Activated T-cell treated with anti-CD3 and anti-CD28 coated beads, Interleukin-2, amount 50 U/mL, for 1 hour (primary cell): Measurements from ENCODE around the gene SNRNP70.
"Not testable (repeated sequence)": the region's sequence is repeated elsewhere in the genome, so short reads cannot be mapped to it uniquely, and the experiment has no call there.

Experiments
- DNase-seq: peaks from one replicate; pipeline ENCODE4 v3.0.0-alpha.2; 2020

The SNRNP70 gene, protein sequence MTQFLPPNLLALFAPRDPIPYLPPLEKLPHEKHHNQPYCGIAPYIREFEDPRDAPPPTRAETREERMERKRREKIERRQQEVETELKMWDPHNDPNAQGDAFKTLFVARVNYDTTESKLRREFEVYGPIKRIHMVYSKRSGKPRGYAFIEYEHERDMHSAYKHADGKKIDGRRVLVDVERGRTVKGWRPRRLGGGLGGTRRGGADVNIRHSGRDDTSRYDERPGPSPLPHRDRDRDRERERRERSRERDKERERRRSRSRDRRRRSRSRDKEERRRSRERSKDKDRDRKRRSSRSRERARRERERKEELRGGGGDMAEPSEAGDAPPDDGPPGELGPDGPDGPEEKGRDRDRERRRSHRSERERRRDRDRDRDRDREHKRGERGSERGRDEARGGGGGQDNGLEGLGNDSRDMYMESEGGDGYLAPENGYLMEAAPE

GRCh38 chr19:49085020-49085867 is at the start of gene SNRNP70:
Gene SNRNP70, plus strand, starts transcription at chr19:49085451. Its CDS starts 964 bp downstream, at chr19:49086415.
- peak; percentile 98 for DNase-seq

- DNase-seq: peak; percentile 61
These were observed 48.4 kb upstream of the SNRNP70 start, which contains the start of gene CGB1 for GRCh38 chr19:49036815-49037214. Gene CGB1, minus strand, starts transcription at chr19:49036895. Its CDS starts 184 bp downstream, at chr19:49036711.

DNA sequence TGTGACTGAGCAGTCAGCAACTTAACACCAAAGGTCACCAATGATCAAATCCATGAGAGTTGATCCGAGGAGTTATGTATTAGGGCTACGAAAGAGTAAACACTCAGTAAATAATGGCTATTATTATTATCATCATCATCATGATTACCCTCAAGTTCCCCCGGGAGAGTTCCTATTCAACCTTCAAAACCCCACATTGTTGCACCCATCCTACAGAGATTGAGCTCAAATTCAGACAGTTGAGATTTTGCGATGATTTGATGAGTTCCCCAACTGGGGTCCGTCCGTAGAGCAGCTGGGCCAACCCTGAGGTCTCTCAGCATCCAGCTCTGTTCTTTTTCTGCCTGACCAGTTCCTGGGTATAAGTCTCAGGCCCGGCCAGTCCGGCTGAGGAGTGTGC is 47.1 kb upstream of the SNRNP70 start:
- DNase-seq: not testable (repeated sequence)

- DNase-seq: not testable (repeated sequence)
These were observed 46.5 kb upstream of the SNRNP70 start for GRCh38 chr19:49038557-49039276.

- DNase-seq: not testable (repeated sequence)
These were observed 45.5 kb upstream of the SNRNP70 start for GRCh38 chr19:49039736-49040135.

- no peak for DNase-seq
These were observed 43.1 kb upstream of the SNRNP70 start for GRCh38 chr19:49042177-49042576.

- DNase-seq: not testable (repeated sequence)
These were observed 42.6 kb upstream of the SNRNP70 start for GRCh38 chr19:49042666-49043065.

- DNase-seq: not testable (repeated sequence)
These were observed 41.7 kb upstream of the SNRNP70 start, which contains the start of gene CGB5 for GRCh38 chr19:49043548-49043947. Gene CGB5, plus strand, starts transcription at chr19:49043848. Its CDS starts 362 bp downstream, at chr19:49044210.

DNA sequence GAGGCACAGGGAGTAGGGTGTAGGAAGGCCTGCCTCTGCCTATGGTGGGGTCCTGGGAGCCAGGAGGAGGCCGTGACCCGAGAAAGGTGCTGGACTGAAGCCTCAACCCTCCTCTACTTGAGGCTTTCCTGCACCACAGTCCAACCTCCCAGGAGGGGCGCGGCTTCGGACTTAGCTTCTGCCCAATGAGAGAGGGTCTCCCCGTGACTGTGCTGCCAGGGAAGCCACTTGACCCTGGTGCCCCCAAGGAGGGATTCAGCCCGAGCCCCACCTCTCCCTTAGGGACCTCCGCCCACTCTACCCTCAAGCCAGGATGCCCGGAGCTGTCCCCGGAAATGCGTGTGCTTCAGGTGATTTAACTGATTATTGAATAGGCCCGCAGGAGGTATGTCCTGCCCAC is 36.2 kb upstream of the SNRNP70 start, which contains the start of gene CGB8:
Gene CGB8, minus strand, starts transcription at position 101 of the 400 bp plus-strand sequence. CDS start 372 bp downstream, outside the sequence.
- not testable (repeated sequence) for DNase-seq

GRCh38 chr19:49049834-49050233 is 35.4 kb upstream of the SNRNP70 start:
- not testable (repeated sequence) for DNase-seq

- not testable (repeated sequence) for DNase-seq
These were observed 34.7 kb upstream of the SNRNP70 start for GRCh38 chr19:49050376-49051033.

DNA sequence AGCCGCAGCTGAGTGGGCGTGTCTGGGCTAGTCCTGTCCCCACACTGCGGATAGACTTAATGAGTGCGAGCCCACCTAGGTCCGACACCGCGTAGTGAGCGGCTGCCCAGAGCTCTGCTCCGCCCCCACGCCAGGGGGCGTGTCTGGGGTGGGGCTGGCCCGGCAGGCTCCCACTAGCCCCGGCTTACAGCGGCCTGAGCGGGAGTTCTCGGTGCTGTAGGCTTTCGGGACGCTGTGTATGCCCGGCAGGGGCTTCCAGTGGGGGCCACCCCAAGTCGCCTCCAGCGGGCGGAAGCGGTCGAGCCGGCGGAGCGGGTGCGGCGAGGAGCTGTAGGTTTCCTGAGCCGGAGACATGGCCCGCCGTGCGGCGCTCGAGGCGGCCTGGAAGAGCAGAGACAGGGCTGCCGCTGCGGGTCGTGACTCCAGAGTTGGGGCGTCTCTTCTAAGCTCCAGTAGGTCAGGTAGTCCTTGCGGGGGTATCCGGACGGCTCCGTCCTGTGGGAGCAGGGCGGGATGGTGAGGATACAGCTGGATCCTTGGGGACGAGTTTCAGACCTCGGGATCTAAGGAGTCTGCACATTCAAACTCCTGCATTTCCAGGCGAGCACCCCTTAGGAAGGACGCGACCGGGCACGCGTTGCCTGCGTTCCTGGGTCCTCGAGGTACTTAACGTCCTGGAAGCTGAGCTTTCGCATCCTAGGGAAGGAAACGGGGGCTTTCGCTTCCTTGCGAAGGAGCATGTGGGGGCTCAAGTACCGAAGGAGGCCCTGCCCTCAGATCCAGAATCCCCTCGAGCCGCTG is 28.9 kb upstream of the SNRNP70 start:
- DNase-seq: peak; percentile 68

GRCh38 chr19:49056902-49057596 is 28.2 kb upstream of the SNRNP70 start:
- peak; percentile 31 for DNase-seq

- DNase-seq: peak; percentile 55
These were observed 27.5 kb upstream of the SNRNP70 start, which contains the start of gene CGB7 for GRCh38 chr19:49057636-49058234. Gene CGB7, minus strand, starts transcription at chr19:49057749. Its CDS starts 2,374 bp downstream, at chr19:49055375.

DNA sequence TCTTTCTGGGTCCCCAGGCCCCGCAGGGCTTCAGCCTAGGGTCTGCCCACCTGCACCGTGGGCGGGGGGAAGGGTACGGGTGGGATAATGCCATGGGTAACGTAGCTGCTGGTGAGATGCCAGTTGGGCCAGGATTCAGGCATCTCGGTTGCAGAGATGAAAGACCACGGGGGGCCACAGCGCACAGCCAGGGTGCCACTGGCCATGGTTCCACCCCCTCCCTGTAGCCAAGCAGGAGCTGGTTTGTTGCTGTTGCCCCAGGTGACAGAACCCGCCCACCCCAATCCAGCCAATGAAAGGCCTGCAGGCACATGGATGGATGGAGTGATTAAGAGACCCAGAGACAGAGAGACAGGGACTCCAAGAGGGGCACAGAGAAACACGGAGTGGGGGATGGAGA is 26.7 kb upstream of the SNRNP70 start:
- no peak for DNase-seq

GRCh38 chr19:49059053-49059452 is 26.2 kb upstream of the SNRNP70 start:
- no peak for DNase-seq

DNA sequence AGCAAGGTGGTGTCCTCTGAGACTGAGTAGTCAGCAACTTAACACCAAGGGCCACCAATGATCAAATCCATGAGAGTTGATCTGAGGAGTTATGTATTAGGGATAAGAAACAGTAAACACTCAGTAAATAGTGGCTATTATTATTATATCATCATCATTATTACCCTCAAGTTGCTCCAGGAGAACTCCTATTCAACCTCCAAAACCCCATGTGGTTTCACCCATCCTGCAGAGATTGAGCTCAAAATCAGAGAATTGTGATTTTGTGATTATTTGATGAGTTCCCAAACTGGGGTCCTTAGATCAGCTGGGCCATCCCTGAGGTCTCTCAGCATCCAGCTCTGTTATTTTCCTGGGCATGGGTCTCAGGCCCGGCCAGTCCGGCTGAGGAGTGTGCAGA is 24.3 kb upstream of the SNRNP70 start:
- DNase-seq: no peak

DNA sequence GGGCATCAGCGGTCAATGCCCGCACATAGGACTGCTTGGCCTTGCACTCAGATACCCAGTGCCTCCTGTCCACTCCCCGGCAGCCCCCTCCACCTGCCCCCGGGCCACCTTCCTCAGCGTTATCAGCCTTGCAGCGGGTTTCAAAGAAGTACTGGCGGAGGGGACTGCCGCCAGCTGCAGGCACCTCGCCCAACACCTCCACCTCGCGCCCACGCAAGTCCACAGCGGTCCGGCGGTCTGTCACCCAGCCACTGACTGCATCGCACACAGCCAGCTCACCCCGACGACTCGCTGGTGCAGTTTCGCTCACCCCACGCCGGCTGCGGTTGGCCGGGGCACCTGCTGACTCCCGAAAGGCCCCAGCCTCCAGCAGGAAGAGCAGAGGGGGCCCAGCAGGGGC is 23.8 kb upstream of the SNRNP70 start:
- no peak for DNase-seq

GRCh38 chr19:49064029-49064629 is 21.1 kb upstream of the SNRNP70 start:
- DNase-seq: no peak
